OCI-LY7 (cell line): ENCODE data around the gene COL24A1.

Source experiments
- CTCF ChIP-seq: fragments of 200-600 bp; sonication (generic); conservative IDR thresholded peaks from 2 replicates; pipeline ENCODE4 v1.5.1; 2014; ENCODE audit warnings: mild to moderate bottlenecking, antibody characterized with exemption, low read length, moderate library complexity, mixed read lengths
- EZH2phosphoT487 ChIP-seq: fragments of 200-600 bp; sonication (generic); IDR thresholded peaks from 2 replicates; pipeline ENCODE4 v1.6.1; 2018; ENCODE audit warnings: low read depth, borderline replicate concordance, mild to moderate bottlenecking, mixed run types, antibody characterized with exemption, low read length, moderate library complexity, mixed read lengths

GRCh38 chr1:85857991-85858390, 298.6 kb downstream of the COL24A1 start:
- TF ChIP-seq EZH2phosphoT487 (no peak), CTCF (no peak)
